ENCODE measurements around the gene AOPEP. TPM values are rescaled to one million over a fixed set of nuclear protein-coding genes. Genes with fewer than 3 reads are reported as not detected.

Gene AOPEP
- polyA plus RNA-seq, 1 of the 3 experiments (the other 2 are of a cell fraction): 54.6 TPM

- H3K4me2 ChIP-seq: peak overlapping the region; percentile 84
- no peaks in the 10 kb centered on the region for H3K27me3 ChIP-seq (ENCODE audit: insufficient read depth)
- H3K4me1 ChIP-seq (ENCODE audit: control insufficient read depth in 1 of 2, insufficient read depth in 2 of 2, low read depth in 1 of 2, low read length in 1 of 2): peaks cover 11 to 34% of the 10 kb centered on the region in 2 experiments; a peak in 3 of 4 replicates
- H3K79me2 ChIP-seq (ENCODE audit: insufficient read depth): peaks cover 78% of the 10 kb centered on the region
- H3K9me3 ChIP-seq: no peaks in the 10 kb centered on the region
- no peak for TF ChIP-seq SMC3 (IDR thresholded peaks at IDR 0.05; ENCODE audit: low read depth, low read length)
- no peak for TF ChIP-seq EZH2phosphoT487 (IDR thresholded peaks at IDR 0.05; ENCODE audit: borderline replicate concordance, low read depth)
- TF ChIP-seq IRF3 (IDR thresholded peaks at IDR 0.05; ENCODE audit: low read depth, low read length): no peak
- TF ChIP-seq EP300 (IDR thresholded peaks at IDR 0.05; ENCODE audit: borderline replicate concordance in 1 of 2, low read depth in 1 of 2, low read length in 1 of 2): 0 out of 4 replicates have a peak, but pooled peaks of 1 of the 2 experiments have one; percentile 1
- TF ChIP-seq MEF2A (IDR thresholded peaks at IDR 0.05; ENCODE audit: borderline replicate concordance, low read depth): no peak
- no peak for TF ChIP-seq TEAD4 (IDR thresholded peaks at IDR 0.05; ENCODE audit: borderline replicate concordance, insufficient read depth)
- TF ChIP-seq NFIC (IDR thresholded peaks at IDR 0.05; ENCODE audit: borderline replicate concordance): 0 out of 2 replicates have a peak, but pooled peaks have one; percentile 41
- no peak for TF ChIP-seq FOSL2 (IDR thresholded peaks at IDR 0.05; ENCODE audit: borderline replicate concordance, low read depth)
- 0 out of 2 replicates have a peak, but pooled peaks have one; percentile 20 for TF ChIP-seq MXI1 (IDR thresholded peaks at IDR 0.05; ENCODE audit: low read depth, low read length)
- TF ChIP-seq FOXM1 (IDR thresholded peaks at IDR 0.05; ENCODE audit: low read depth): no peak
- TF ChIP-seq POLR2AphosphoS5 (IDR thresholded peaks at IDR 0.05; ENCODE audit: low read depth, low read length): no peak
- TF ChIP-seq NRF1 (IDR thresholded peaks at IDR 0.05; ENCODE audit: low read depth, low read length): no peak
- H3K4me3 ChIP-seq (ENCODE audit: low read depth in 2 of 2, low read length in 1 of 2): peak overlapping the region; percentile 87 to 88
- ChIA-PET CTCF (interaction anchor here (0.6 to 3.7 kb wide), 13 partner anchors 9 to 1210 kb away, joined by 3 to 14 read pairs (median 5); no protein-coding TSS in a partner anchor), POLR2A (interaction anchor here (1.1 to 2.4 kb wide), 6 partner anchors 12 to 326 kb away, joined by 3 to 9 read pairs (median 4); no protein-coding TSS in a partner anchor)
- H2AFZ ChIP-seq (ENCODE audit: low read depth): no peak overlapping the region
- WGBS (ENCODE audit: low lambda C conversion rate): 5% methylated on average over 5 of the region's 5 CpGs
- peak overlapping the region; percentile 87 to 97 for H3K27ac ChIP-seq (ENCODE audit: low read depth in 2 of 2, low read length in 1 of 2)
- H3K9me2 ChIP-seq: no peaks in the 10 kb centered on the region
- H3F3A ChIP-seq (replicated peaks; ENCODE audit: insufficient read depth): peaks cover 37% of the 10 kb centered on the region
- H3K36me3 ChIP-seq (replicated peaks in 1 of 2; ENCODE audit: control insufficient read depth in 1 of 2, insufficient read depth in 2 of 2, low read length in 1 of 2): peaks cover 30 to 52% of the 10 kb centered on the region in 2 experiments
- H4K20me1 ChIP-seq (ENCODE audit: insufficient read depth): no peaks in the 10 kb centered on the region
- no peak for DNase-seq
- H3K9ac ChIP-seq: peak overlapping the region; percentile 96
Observed at GRCh38 chr9:95007226-95007869, 280.8 kb downstream of the AOPEP start.

DNA sequence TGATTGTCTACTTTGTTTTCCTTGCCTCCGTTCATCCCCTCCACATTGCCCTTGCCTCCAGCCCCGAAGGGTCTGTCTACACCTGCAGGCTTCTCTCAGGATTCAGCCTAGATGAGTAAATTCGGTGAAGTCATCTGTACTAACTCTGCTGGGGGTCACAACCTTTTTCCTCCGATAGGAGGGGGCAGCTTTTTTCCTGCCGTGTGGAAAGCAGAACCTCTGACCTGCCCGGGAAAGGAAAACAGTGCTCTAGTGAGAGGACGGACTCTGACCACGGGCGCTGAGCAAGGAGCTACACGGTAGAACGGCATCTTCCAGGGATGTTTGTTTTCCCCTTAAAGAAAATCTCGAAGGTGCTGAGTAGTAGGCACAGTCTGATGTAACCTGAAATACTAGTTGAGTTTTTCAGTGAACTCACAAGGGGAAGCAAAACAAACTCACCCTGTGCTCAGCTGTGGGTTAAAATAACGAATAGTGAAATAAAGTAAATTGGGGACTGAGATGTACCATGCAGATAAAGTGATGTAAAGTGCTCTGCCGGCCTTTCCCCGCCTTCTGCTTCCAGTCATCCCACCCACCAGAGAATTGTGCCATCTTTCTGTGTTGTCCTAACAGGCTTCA lies 281.8 kb downstream of the AOPEP start:
- Histone ChIP-seq H3K79me2 (ENCODE audit: insufficient read depth) (peaks cover 84% of the 10 kb centered on the region), H3K4me1 (ENCODE audit: control insufficient read depth in 1 of 2, insufficient read depth in 2 of 2, low read depth in 1 of 2, low read length in 1 of 2) (peaks cover 11 to 29% of the 10 kb centered on the region in 2 experiments; a peak in 3 of 4 replicates), H3K4me2 (peak overlapping the region; percentile 84), H3K27me3 (ENCODE audit: insufficient read depth) (no peaks in the 10 kb centered on the region), H3K4me3 (ENCODE audit: low read depth in 2 of 2, low read length in 1 of 2) (peak overlapping the region; percentile 87 to 88), H3F3A (replicated peaks; ENCODE audit: insufficient read depth) (peaks cover 37% of the 10 kb centered on the region), H2AFZ (ENCODE audit: low read depth) (no peak overlapping the region), H3K9ac (peak overlapping the region; percentile 96), H3K36me3 (replicated peaks in 1 of 2; ENCODE audit: control insufficient read depth in 1 of 2, insufficient read depth in 2 of 2, low read length in 1 of 2) (peaks cover 35 to 57% of the 10 kb centered on the region in 2 experiments), H3K9me2 (no peaks in the 10 kb centered on the region), H3K9me3 (no peaks in the 10 kb centered on the region), H4K20me1 (ENCODE audit: insufficient read depth) (no peaks in the 10 kb centered on the region), H3K27ac (ENCODE audit: low read depth in 2 of 2, low read length in 1 of 2) (peak overlapping the region; percentile 87 to 97)
- no peak for DNase-seq
- POLR2A ChIA-PET: interaction anchor here (0.9 to 2.4 kb wide), 6 partner anchors 100 to 327 kb away, joined by 3 to 9 read pairs (median 4); no protein-coding TSS in a partner anchor
- WGBS (ENCODE audit: low lambda C conversion rate): 12% methylated on average over 15 of the region's 15 CpGs
- CTCF ChIA-PET: interaction anchor here (0.6 to 3.7 kb wide), 11 partner anchors 10 to 1209 kb away, joined by 3 to 14 read pairs (median 5); no protein-coding TSS in a partner anchor
- no peak for TF ChIP-seq USF2 (IDR thresholded peaks at IDR 0.05; ENCODE audit: borderline replicate concordance, low read depth, low read length)
- no peak for TF ChIP-seq RXRA (IDR thresholded peaks at IDR 0.05; ENCODE audit: borderline replicate concordance, low read depth)
- no peak for TF ChIP-seq MEF2A (IDR thresholded peaks at IDR 0.05; ENCODE audit: borderline replicate concordance, low read depth)
- TF ChIP-seq MXI1 (IDR thresholded peaks at IDR 0.05; ENCODE audit: low read depth, low read length): no peak
- TF ChIP-seq GATA2 (CRISPR knock-in tag; IDR thresholded peaks at IDR 0.05): peak; percentile 16; the same call in 1 of the 2 replicates
- no peak for TF ChIP-seq FOXJ3 (CRISPR knock-in tag; IDR thresholded peaks at IDR 0.05)
- TF ChIP-seq RFX5 (IDR thresholded peaks at IDR 0.05; ENCODE audit: low read length): no peak
- no peak for TF ChIP-seq NRF1 (IDR thresholded peaks at IDR 0.05; ENCODE audit: low read depth, low read length)
- 0 out of 2 replicates have a peak, but pooled peaks have one; percentile 26 for TF ChIP-seq POLR2AphosphoS5 (IDR thresholded peaks at IDR 0.05; ENCODE audit: low read depth, low read length)
- TF ChIP-seq TEAD4 (IDR thresholded peaks at IDR 0.05; ENCODE audit: borderline replicate concordance, insufficient read depth): no peak
- TF ChIP-seq TCF12 (IDR thresholded peaks at IDR 0.05): 0 out of 2 replicates have a peak, but pooled peaks have one; percentile 9
- TF ChIP-seq ELF1 (IDR thresholded peaks at IDR 0.05): no peak
- no peak for TF ChIP-seq CHD2 (IDR thresholded peaks at IDR 0.05; ENCODE audit: low read length, partially characterized antibody)
- TF ChIP-seq, protein P1, sequence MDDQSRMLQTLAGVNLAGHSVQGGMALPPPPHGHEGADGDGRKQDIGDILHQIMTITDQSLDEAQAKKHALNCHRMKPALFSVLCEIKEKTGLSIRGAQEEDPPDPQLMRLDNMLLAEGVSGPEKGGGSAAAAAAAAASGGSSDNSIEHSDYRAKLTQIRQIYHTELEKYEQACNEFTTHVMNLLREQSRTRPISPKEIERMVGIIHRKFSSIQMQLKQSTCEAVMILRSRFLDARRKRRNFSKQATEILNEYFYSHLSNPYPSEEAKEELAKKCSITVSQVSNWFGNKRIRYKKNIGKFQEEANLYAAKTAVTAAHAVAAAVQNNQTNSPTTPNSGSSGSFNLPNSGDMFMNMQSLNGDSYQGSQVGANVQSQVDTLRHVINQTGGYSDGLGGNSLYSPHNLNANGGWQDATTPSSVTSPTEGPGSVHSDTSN (IDR thresholded peaks at IDR 0.05): no peak
- TF ChIP-seq JUND (IDR thresholded peaks at IDR 0.05): no peak
